Common myeloid progenitor, CD34-positive (primary cell): ENCODE data around the gene CFP.

Source experiments
- CTCF ChIA-PET: fragments of 350-600 bp; sonication (Branson Sonifier 250); formaldehyde crosslinking; loops from one replicate; lab custom pipeline; 2021; ENCODE audit warnings: antibody characterized with exemption; lab: Charles Lee
- POLR2A ChIA-PET: fragments of 350-600 bp; sonication (Branson Sonifier 250); formaldehyde crosslinking; loops from one replicate; lab custom pipeline; 2021; ENCODE audit warnings: antibody characterized with exemption; lab: Charles Lee
- DNase-seq, 3 donors: peaks; one replicate each; pipeline versions ENCODE4 v3.0.0 to v3.0.0-alpha.2; 2013
- H3K27ac ChIP-seq, 2 experiments: 1 replicate in 1 of 2; 2 replicates in 1 of 2; pipeline ENCODE4 v1.7.0; 2013; ENCODE audit warnings: inconsistent platforms in 2 of 2, low read length in 2 of 2, mild to moderate bottlenecking in 2 of 2, low read depth in 1 of 2, moderate library complexity in 1 of 2; ENCODE audit not compliant: severe bottlenecking in 2 of 2, insufficient read depth in 1 of 2, poor library complexity in 1 of 2
- H3K27me3 ChIP-seq, 5 experiments: replicated peaks in 2 of 5; 1 replicate in 3 of 5; 2 replicates in 2 of 5; pipeline versions ENCODE4 v1.6.1 to v1.7.0; 2013; ENCODE audit warnings: low read length in 4 of 5, mild to moderate bottlenecking in 2 of 5, moderate library complexity in 2 of 5, inconsistent platforms in 1 of 5; ENCODE audit not compliant: insufficient read depth in 5 of 5, control insufficient read depth in 4 of 5
- H3K36me3 ChIP-seq, 4 experiments: 1 replicate in 2 of 4; 2 replicates in 2 of 4; pipeline versions ENCODE4 v1.6.1 to v1.7.0; 2013; ENCODE audit warnings: low read length in 3 of 4, control low read depth in 1 of 4, mild to moderate bottlenecking in 1 of 4; ENCODE audit not compliant: control insufficient read depth in 4 of 4, insufficient read depth in 4 of 4
- H3K4me1 ChIP-seq, 4 experiments: 1 replicate in 3 of 4; 2 replicates in 1 of 4; pipeline versions ENCODE4 v1.6.1 to v1.7.1; 2013; ENCODE audit warnings: low read length in 3 of 4, mild to moderate bottlenecking in 3 of 4, control low read depth in 1 of 4, inconsistent platforms in 1 of 4, moderate library complexity in 1 of 4; ENCODE audit not compliant: control insufficient read depth in 4 of 4, insufficient read depth in 4 of 4; ENCODE audit errors: control extremely low read depth in 1 of 4
- H3K4me3 ChIP-seq, 7 experiments: 1 replicate in 4 of 7; 2 replicates in 3 of 7; pipeline versions ENCODE4 v1.5.1 to v1.7.0; 2013; ENCODE audit warnings: mild to moderate bottlenecking in 7 of 7, low read length in 6 of 7, moderate library complexity in 6 of 7, inconsistent platforms in 2 of 7, low read depth in 2 of 7, control low read depth in 1 of 7; ENCODE audit not compliant: insufficient read depth in 4 of 7, control insufficient read depth in 1 of 7; ENCODE audit errors: extremely low read depth in 1 of 7
- H3K9me3 ChIP-seq, 5 experiments: 1 replicate in 4 of 5; 2 replicates in 1 of 5; pipeline versions ENCODE4 v1.6.1 to v1.7.1; 2013; ENCODE audit warnings: low read length in 4 of 5, mild to moderate bottlenecking in 2 of 5, inconsistent platforms in 1 of 5, low read depth in 1 of 5, moderate library complexity in 1 of 5; ENCODE audit not compliant: control insufficient read depth in 4 of 5, insufficient read depth in 2 of 5; ENCODE audit errors: control extremely low read depth in 1 of 5
- WGBS: methylation state at CpG from one replicate; pipeline ENCODE4 v1.1.5; 2013; ENCODE audit not compliant: insufficient coverage; 5-methylcytosine and 5-hydroxymethylcytosine counted together

CFP gene

DNA sequence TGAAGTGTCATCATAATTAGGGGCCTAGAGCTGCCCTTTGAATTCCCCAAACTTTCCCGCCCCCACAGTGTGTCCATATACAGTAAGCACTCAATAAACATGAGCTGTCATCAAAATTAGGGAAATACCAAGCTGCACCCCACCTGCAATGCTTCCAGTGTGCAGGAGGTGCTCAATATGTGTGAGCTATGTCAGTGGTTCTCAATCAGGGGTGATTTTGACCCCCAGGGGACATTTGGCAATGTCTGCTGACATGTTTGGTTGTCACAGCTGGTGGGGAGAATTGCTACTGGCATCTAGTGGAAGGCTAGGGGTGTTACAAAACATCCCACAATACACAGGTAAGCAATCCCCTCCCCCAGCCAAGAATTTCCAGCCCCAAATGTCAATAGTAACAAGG, 748 bp downstream of the CFP start:
- DNase-seq: peak in 2 of 3 donors; percentile 45 to 58
- H3K4me1 ChIP-seq: peaks cover 0 to 37% (median 25%) of the 10 kb centered on the region in 4 experiments
- H3K27ac ChIP-seq: no peak overlapping the region
- no CpG with 5 or more reads among the region's 1 CpG for WGBS
- ChIA-PET POLR2A (interaction anchor here (0.7 to 1.1 kb wide), 2 partner anchors 9 to 55 kb away, joined by 3 read pairs; partner anchors contain the start of gene SYN1), CTCF (interaction anchor here (0.6 to 2.4 kb wide), 11 partner anchors 8 to 134 kb away, joined by 3 to 9 read pairs (median 4); partner anchors contain the start of genes ARAF and TIMP1)
- H3K9me3 ChIP-seq: no peaks in the 10 kb centered on the region
- H3K27me3 ChIP-seq: peaks cover 0 to 3% (median 0%) of the 10 kb centered on the region in 5 experiments
- peaks cover 0 to 1% (median under 1%) of the 10 kb centered on the region in 4 experiments for H3K36me3 ChIP-seq
- peak overlapping the region in 2 of 7 experiments; percentile 3 to 52 for H3K4me3 ChIP-seq

DNA sequence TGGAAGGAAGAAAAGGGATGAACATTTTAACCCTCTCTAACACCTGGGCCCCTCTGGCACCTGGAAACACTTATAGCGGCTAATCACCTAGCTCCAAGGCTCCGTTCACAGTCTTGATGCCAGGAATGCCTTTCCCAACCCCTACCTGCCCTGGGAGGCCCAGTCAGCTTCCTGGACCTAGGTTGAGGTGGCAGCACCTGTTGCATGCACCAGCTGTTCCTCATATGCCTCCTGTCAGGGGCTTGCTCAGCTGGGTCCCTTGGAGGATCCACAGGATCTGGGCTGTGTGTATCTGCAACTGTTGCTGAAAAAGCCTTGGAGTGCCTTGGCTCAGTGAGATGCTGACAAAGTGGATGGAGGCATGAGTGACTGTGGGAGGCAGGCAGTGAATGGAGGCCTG, 4.4 kb downstream of the CFP start:
- Histone ChIP-seq H3K4me1 (peaks cover 0 to 30% (median 21%) of the 10 kb centered on the region in 4 experiments), H3K36me3 (no peaks in the 10 kb centered on the region), H3K27ac (no peak overlapping the region), H3K27me3 (peaks cover 0 to 3% (median 0%) of the 10 kb centered on the region in 5 experiments), H3K4me3 (no peak overlapping the region), H3K9me3 (no peaks in the 10 kb centered on the region)
- POLR2A ChIA-PET: no interaction called here
- 94% methylated on average over 2 of the region's 2 CpGs for WGBS
- no peak for DNase-seq
- CTCF ChIA-PET: interaction anchor here (1.2 to 2.0 kb wide), 5 partner anchors 14 to 62 kb away, joined by 3 to 5 read pairs (median 4); no protein-coding TSS in a partner anchor

DNA sequence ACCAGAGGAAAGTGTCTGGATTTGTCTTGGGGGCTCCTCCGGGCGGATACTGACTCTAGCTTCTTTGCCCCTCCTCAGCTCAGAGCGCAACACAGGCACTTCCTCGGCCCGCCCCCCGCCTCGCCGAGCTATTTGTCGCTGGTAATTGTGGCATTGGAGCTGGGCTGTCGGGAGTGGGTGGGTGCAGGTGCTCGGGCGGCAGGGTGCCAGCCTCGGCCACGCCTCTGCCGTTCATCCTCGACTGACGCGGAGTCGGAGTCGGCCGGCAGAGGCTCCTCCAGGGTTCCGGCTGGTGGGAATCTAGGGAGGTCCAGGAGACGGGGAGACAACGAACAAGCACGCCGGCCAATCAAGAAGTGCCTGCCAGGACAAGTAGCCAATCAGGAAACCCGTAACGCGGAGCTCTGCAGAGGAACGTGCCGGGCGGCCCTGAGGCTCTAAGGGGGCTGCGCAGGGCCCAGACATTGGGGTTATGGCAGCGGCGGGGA, 6.1 kb downstream of the CFP start:
- Histone ChIP-seq H3K27ac (no peak overlapping the region), H3K4me1 (peaks cover 0 to 17% (median 7%) of the 10 kb centered on the region in 4 experiments), H3K4me3 (peak overlapping the region; percentile 40 to 69 (median 44)), H3K36me3 (no peaks in the 10 kb centered on the region), H3K27me3 (peaks cover 0 to 10% (median 0%) of the 10 kb centered on the region in 5 experiments), H3K9me3 (peaks cover 0 to 3% (median 0%) of the 10 kb centered on the region in 5 experiments)
- peak; percentile 63 to 82 (median 77) for DNase-seq
- CTCF ChIA-PET: interaction anchor here (0.6 to 1.1 kb wide), 3 partner anchors 14 to 41 kb away, joined by 3 to 6 read pairs (median 3); no protein-coding TSS in a partner anchor
- POLR2A ChIA-PET: interaction anchor here (1.2 kb wide), 1 partner anchor 41 kb away, joined by 3 read pairs; the partner anchor contains the start of gene TIMP1
- WGBS: 35% methylated on average over 33 of the region's 35 CpGs

DNA sequence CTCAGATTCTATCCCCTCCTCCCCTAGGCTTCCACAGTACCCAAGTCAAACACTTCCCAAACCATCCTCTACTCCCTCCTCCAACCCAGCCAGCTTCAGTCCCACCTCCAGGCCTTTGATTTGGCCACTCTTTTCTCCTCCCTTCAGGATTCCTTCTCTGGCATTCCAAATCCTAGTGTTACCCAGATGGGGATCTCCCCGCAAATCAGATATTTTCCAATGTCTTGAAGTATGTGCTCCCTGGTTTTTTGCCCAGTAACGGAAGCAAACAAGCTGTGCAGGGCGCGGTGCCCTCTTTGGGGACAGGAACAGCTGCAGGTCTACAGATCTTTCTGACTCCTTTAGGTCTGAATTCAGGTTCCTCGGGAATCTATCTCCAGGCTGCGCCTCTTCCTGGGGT, 7.9 kb downstream of the CFP start:
- no peaks in the 10 kb centered on the region for H3K36me3 ChIP-seq
- peaks cover 0 to 11% (median 2%) of the 10 kb centered on the region in 5 experiments for H3K27me3 ChIP-seq
- CTCF ChIA-PET: no interaction called here
- DNase-seq: no peak
- peaks cover 0 to 15% (median 6%) of the 10 kb centered on the region in 4 experiments for H3K4me1 ChIP-seq
- no peak overlapping the region for H3K27ac ChIP-seq
- 65% methylated on average over 4 of the region's 6 CpGs for WGBS
- peaks cover 0 to 3% (median 0%) of the 10 kb centered on the region in 5 experiments for H3K9me3 ChIP-seq
- POLR2A ChIA-PET: no interaction called here
- H3K4me3 ChIP-seq: no peak overlapping the region

DNA sequence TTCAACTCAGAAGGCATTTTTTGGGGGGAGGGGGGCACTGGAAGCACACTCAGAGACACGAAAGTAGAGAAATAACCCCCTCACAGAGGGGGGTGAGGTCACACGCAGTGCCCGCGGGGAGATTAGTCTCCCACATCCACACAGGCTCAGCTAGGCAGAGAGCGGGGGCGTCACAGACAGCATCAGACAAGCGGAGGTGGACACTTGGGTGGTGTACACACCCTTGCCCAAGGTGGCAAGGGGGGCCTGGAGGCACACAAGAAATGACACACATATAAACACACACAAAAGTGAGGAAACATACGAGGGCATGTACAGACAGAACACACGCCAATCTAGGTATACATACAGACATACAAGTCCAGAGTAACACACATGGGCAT, 9.4 kb downstream of the CFP start:
- peaks cover 0 to 15% (median 6%) of the 10 kb centered on the region in 4 experiments for H3K4me1 ChIP-seq
- 83% methylated on average over 1 of the region's 9 CpGs for WGBS
- H3K27ac ChIP-seq: no peak overlapping the region
- H3K36me3 ChIP-seq: no peaks in the 10 kb centered on the region
- no peak for DNase-seq
- POLR2A ChIA-PET: interaction anchor here (1.4 kb wide), 1 partner anchor 9 kb away, joined by 3 read pairs; no protein-coding TSS in a partner anchor
- no peak overlapping the region for H3K4me3 ChIP-seq
- peaks cover 0 to 11% (median 2%) of the 10 kb centered on the region in 5 experiments for H3K27me3 ChIP-seq
- CTCF ChIA-PET: no interaction called here
- peaks cover 0 to 3% (median 0%) of the 10 kb centered on the region in 5 experiments for H3K9me3 ChIP-seq

DNA sequence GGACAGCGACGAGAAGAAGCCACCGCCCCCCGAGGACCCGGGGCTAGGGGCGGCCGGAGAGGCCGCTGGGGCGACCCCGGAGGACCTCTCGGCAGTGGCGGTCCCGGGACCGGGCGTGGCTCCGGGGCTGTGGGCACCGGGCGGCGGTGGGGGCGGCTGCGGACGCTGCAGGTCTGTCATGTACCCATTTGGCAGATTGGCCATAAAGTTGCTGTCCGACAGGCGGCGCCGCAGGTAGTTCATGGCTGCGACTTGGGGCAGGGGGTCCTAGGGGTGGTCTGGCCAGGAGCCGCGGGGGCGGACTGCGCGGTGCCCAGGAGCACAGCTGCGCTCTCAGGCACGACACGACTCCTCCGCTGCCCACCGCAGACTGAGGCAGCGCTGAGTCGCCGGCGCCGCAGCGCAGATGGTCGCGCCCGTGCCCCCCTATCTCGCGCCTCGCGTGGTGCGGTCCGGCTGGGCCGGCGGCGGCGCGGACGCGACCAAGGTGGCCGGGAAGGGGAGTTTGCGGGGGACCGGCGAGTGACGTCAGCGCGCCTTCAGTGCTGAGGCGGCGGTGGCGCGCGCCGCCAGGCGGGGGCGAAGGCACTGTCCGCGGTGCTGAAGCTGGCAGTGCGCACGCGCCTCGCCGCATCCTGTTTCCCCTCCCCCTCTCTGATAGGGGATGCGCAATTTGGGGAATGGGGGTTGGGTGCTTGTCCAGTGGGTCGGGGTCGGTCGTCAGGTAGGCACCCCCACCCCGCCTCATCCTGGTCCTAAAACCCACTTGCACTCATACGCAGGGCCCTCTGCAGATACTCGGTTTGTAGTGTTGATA, 10.0 kb downstream of the CFP start, which contains the start of gene SYN1:
Gene SYN1 (minus strand): TSS at position 372 of the 817 bp plus-strand sequence. CDS start 129 bp downstream, at position 243.
- peak; percentile 84 to 93 (median 92) for DNase-seq
- no peak within 1 kb of the TSS for H3K27ac ChIP-seq
- H3K27me3 ChIP-seq: peaks cover 0 to 11% (median 2%) of the 10 kb centered on the region in 5 experiments
- ChIA-PET POLR2A (interaction anchor here (1.4 kb wide), 1 partner anchor 9 kb away, joined by 3 read pairs; no protein-coding TSS in a partner anchor), CTCF (no interaction called here)
- peaks cover 0 to 3% (median 0%) of the 10 kb centered on the region in 5 experiments for H3K9me3 ChIP-seq
- peak within 1 kb of the TSS in 4 of 7 experiments; percentile 36 to 46 (median 46) for H3K4me3 ChIP-seq
- no peaks in the 10 kb centered on the region for H3K36me3 ChIP-seq
- 39% methylated on average over 64 of the region's 88 CpGs for whole genome bisulfite sequencing
- H3K4me1 ChIP-seq: peaks cover 0 to 15% (median 6%) of the 10 kb centered on the region in 4 experiments
